Mammary epithelial cell (primary cell): ENCODE results near the gene INSRR.

ENCODE experiments used
- CTCF ChIP-seq, 2 donors: IDR thresholded peaks in 1 of 2; conservative IDR thresholded peaks in 1 of 2; 2 replicates each; pipeline ENCODE4 v1.5.1; 2011 to 2012; ENCODE audit warnings: inconsistent platforms in 2 of 2, low read length in 2 of 2, mild to moderate bottlenecking in 2 of 2, control low read depth in 1 of 2, low read depth in 1 of 2; ENCODE audit not compliant: insufficient read depth in 1 of 2; ENCODE audit errors: extremely low read depth in 1 of 2
- EZH2 ChIP-seq: IDR thresholded peaks from 2 replicates; pipeline ENCODE4 v1.6.1; 2012; ENCODE audit warnings: low read length, inconsistent platforms, borderline replicate concordance

- TF ChIP-seq EZH2 (peak; percentile 81), CTCF (conservative IDR thresholded peaks at IDR 0.05 in 1 of 2, IDR thresholded peaks at IDR 0.05 in 1 of 2; ENCODE audit: extremely low read depth in 1 of 2, insufficient read depth in 1 of 2, low read depth in 1 of 2, low read length in 2 of 2) (no peak)
Measured at GRCh38 chr1:156858555-156858956, 361 bp downstream of the INSRR start.
